HEK293 (cell line): ENCODE data around the gene NPEPL1.

Experiments used
- CTCF ChIA-PET: fragments of 350-600 bp; formaldehyde crosslinking; extraction: SDS; loops from one replicate; lab custom pipeline; 2021; ENCODE audit warnings: antibody characterized with exemption; lab: Yijun Ruan, JAX
- POLR2A ChIA-PET: fragments of 300-600 bp; formaldehyde crosslinking; extraction: SDS; loops from one replicate; lab custom pipeline; 2020; ENCODE audit warnings: antibody characterized with exemption, inconsistent platforms; lab: Yijun Ruan, JAX
- H3K27ac ChIP-seq: fragments of 200-500 bp; sonication (Bioruptor generic); 2 replicates; pipeline ENCODE4 v1.5.1; 2014; ENCODE audit warnings: low read depth, low read length, control low read depth, inconsistent platforms; ENCODE audit errors: extremely low read depth
- H3K36me3 ChIP-seq, 2 experiments: fragments of 200-500 bp in 1 of 2; sonication (Bioruptor generic) in 1 of 2; 1 replicate in 1 of 2; 2 replicates in 1 of 2; pipeline ENCODE4 v1.5.1; 2014 to 2017; ENCODE audit warnings: inconsistent platforms in 2 of 2, low read length in 2 of 2; ENCODE audit not compliant: control insufficient read depth in 2 of 2, insufficient read depth in 1 of 2
- H3K4me1 ChIP-seq: fragments of 200-500 bp; sonication (Bioruptor generic); 2 replicates; pipeline ENCODE4 v1.5.1; 2014; ENCODE audit warnings: mild to moderate bottlenecking, low read length, inconsistent platforms; ENCODE audit not compliant: control insufficient read depth, insufficient read depth
- H3K4me3 ChIP-seq: 2 replicates; pipeline ENCODE4 v1.5.1; 2011; ENCODE audit warnings: low read depth, mild to moderate bottlenecking, control low read depth, low read length, moderate library complexity
- H3K9me3 ChIP-seq: fragments of 200-500 bp; sonication (Bioruptor generic); 2 replicates; pipeline ENCODE4 v1.5.1; 2014; ENCODE audit warnings: low read depth, low read length, inconsistent platforms; ENCODE audit not compliant: control insufficient read depth, insufficient read depth
- BCL6B ChIP-seq: fragments of 450-650 bp; formaldehyde crosslinking; IDR thresholded peaks from 2 replicates; pipeline ENCODE4 v1.5.1; 2017; ENCODE audit warnings: missing biosample characterization, missing genetic modification characterization
- HOXA7 ChIP-seq: sonication (generic); formaldehyde crosslinking; IDR thresholded peaks from 2 replicates; pipeline ENCODE4 v1.8.1; 2022; ENCODE audit warnings: missing genetic modification reagents, borderline replicate concordance
- IKZF3 ChIP-seq: fragments of 450-650 bp; IDR thresholded peaks from 2 replicates; pipeline ENCODE4 v1.5.0; 2018; ENCODE audit warnings: missing biosample characterization, mild to moderate bottlenecking, missing genetic modification characterization, moderate library complexity
- KLF1 ChIP-seq: fragments of 450-650 bp; formaldehyde crosslinking; IDR thresholded peaks from 2 replicates; pipeline ENCODE4 v1.5.1; 2016; ENCODE audit warnings: missing biosample characterization, missing genetic modification characterization
- MEIS1 ChIP-seq: sonication (generic); formaldehyde crosslinking; IDR thresholded peaks from 2 replicates; pipeline ENCODE4 v1.8.1; 2022; ENCODE audit warnings: missing genetic modification reagents, mild to moderate bottlenecking, borderline replicate concordance
- RBAK ChIP-seq: fragments of 450-650 bp; formaldehyde crosslinking; IDR thresholded peaks from 2 replicates; pipeline ENCODE4 v1.5.1; 2016; ENCODE audit warnings: missing biosample characterization, missing genetic modification characterization
- REPIN1 ChIP-seq: fragments of 450-650 bp; formaldehyde crosslinking; IDR thresholded peaks from 2 replicates; pipeline ENCODE4 v1.5.1; 2017; ENCODE audit warnings: missing biosample characterization, missing genetic modification characterization, low read depth
- SCRT2 ChIP-seq: fragments of 450-650 bp; formaldehyde crosslinking; IDR thresholded peaks from 2 replicates; pipeline ENCODE4 v1.5.1; 2016; ENCODE audit warnings: missing biosample characterization, missing genetic modification characterization
- ZBTB6 ChIP-seq: fragments of 450-650 bp; formaldehyde crosslinking; IDR thresholded peaks from 2 replicates; pipeline ENCODE4 v1.5.1; 2017; ENCODE audit warnings: missing biosample characterization, missing genetic modification characterization
- ZNF16 ChIP-seq: fragments of 450-650 bp; formaldehyde crosslinking; IDR thresholded peaks from 2 replicates; pipeline ENCODE4 v1.5.1; 2016; ENCODE audit warnings: low read depth, missing biosample characterization, missing genetic modification characterization
- ZNF248 ChIP-seq: fragments of 450-650 bp; formaldehyde crosslinking; IDR thresholded peaks from 2 replicates; pipeline ENCODE4 v1.5.1; 2017; ENCODE audit warnings: missing biosample characterization, missing genetic modification characterization
- ZNF37A ChIP-seq: fragments of 450-650 bp; IDR thresholded peaks from 2 replicates; pipeline ENCODE4 v1.5.1; 2018; ENCODE audit warnings: missing biosample characterization, missing genetic modification characterization
- ZNF391 ChIP-seq: fragments of 450-650 bp; formaldehyde crosslinking; IDR thresholded peaks from 2 replicates; pipeline ENCODE4 v1.5.1; 2016; ENCODE audit warnings: low read depth, missing biosample characterization, missing genetic modification characterization, borderline replicate concordance
- ZNF600 ChIP-seq: fragments of 450-650 bp; formaldehyde crosslinking; IDR thresholded peaks from 2 replicates; pipeline ENCODE4 v1.5.1; 2016; ENCODE audit warnings: missing biosample characterization, missing genetic modification characterization
- ZNF621 ChIP-seq: fragments of 450-650 bp; formaldehyde crosslinking; IDR thresholded peaks from 2 replicates; pipeline ENCODE4 v1.5.1; 2017; ENCODE audit warnings: missing biosample characterization, missing genetic modification characterization
- ZNF658 ChIP-seq: fragments of 450-650 bp; formaldehyde crosslinking; IDR thresholded peaks from 2 replicates; pipeline ENCODE4; 2016; ENCODE audit warnings: missing biosample characterization, missing genetic modification characterization
- ZNF707 ChIP-seq: fragments of 450-650 bp; formaldehyde crosslinking; IDR thresholded peaks from 2 replicates; pipeline ENCODE4 v1.5.1; 2016; ENCODE audit warnings: missing biosample characterization, missing genetic modification characterization
- ZSCAN30 ChIP-seq: fragments of 450-650 bp; IDR thresholded peaks from 2 replicates; pipeline ENCODE4 v1.5.1; 2018; ENCODE audit warnings: missing biosample characterization, mild to moderate bottlenecking, missing genetic modification characterization, moderate library complexity
- ZSCAN5A ChIP-seq: fragments of 450-650 bp; formaldehyde crosslinking; IDR thresholded peaks from 2 replicates; pipeline ENCODE4 v1.5.1; 2016; ENCODE audit warnings: missing biosample characterization, missing genetic modification characterization
- TF ChIP-seq, protein P1 (sequence below): fragments of 450-650 bp; formaldehyde crosslinking; IDR thresholded peaks from 2 replicates; pipeline ENCODE4 v1.5.1; 2017; ENCODE audit warnings: missing biosample characterization, missing genetic modification characterization
- TF ChIP-seq, protein P2 (sequence below): fragments of 450-650 bp; IDR thresholded peaks from 2 replicates; pipeline ENCODE4 v1.5.1; 2018; ENCODE audit warnings: missing biosample characterization, missing genetic modification characterization

Gene NPEPL1

DNA sequence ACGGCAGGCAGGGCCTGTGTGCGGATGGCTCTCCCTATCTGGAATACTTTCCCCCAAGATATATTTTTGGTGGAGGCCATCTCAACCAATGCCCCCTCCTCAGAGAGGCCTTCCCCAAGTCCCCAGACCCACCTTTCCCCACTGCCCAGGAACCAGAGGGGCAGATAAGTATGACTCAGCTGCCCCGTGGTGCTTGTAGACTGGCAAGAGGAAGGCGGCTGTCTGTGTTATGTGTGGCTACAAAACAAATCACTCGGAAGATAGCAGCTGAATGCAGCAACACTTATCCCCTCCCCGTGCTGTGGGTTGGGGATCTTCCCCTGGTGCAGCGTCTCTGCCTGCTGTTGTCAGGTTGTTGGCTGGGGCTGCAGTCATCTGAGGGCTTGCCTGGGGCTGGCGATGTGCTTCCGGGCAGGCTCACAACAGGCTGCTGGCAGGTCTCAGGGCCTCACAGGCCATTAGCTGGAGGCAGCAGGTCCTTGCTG, 7.1 kb downstream of the NPEPL1 start:
- Histone ChIP-seq H3K4me1 (no peaks in the 10 kb centered on the region), H3K27ac (no peak overlapping the region), H3K9me3 (no peaks in the 10 kb centered on the region), H3K36me3 (peaks cover 0 to 75% of the 10 kb centered on the region in 2 experiments; a peak in 2 of 3 replicates), H3K4me3 (no peak overlapping the region)
- POLR2A ChIA-PET: no interaction called here
- CTCF ChIA-PET: no interaction called here
- no peak for TF ChIP-seq BCL6B (tag by site-specific recombination)
- TF ChIP-seq ZNF707 (tag by site-specific recombination): no peak
- no peak for TF ChIP-seq SCRT2 (tag by site-specific recombination)
- no peak for TF ChIP-seq ZNF37A (tag by site-specific recombination)
- TF ChIP-seq HOXA7 (CRISPR knock-in tag): no peak
- TF ChIP-seq ZNF16 (tag by site-specific recombination): no peak
- TF ChIP-seq, protein P1, sequence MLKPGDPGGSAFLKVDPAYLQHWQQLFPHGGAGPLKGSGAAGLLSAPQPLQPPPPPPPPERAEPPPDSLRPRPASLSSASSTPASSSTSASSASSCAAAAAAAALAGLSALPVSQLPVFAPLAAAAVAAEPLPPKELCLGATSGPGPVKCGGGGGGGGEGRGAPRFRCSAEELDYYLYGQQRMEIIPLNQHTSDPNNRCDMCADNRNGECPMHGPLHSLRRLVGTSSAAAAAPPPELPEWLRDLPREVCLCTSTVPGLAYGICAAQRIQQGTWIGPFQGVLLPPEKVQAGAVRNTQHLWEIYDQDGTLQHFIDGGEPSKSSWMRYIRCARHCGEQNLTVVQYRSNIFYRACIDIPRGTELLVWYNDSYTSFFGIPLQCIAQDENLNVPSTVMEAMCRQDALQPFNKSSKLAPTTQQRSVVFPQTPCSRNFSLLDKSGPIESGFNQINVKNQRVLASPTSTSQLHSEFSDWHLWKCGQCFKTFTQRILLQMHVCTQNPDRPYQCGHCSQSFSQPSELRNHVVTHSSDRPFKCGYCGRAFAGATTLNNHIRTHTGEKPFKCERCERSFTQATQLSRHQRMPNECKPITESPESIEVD (tag by site-specific recombination): no peak
- TF ChIP-seq REPIN1: no peak
- no peak for TF ChIP-seq ZNF600 (tag by site-specific recombination)
- TF ChIP-seq ZNF248 (tag by site-specific recombination): no peak
- no peak for TF ChIP-seq ZNF621

- POLR2A ChIA-PET: no interaction called here
- Histone ChIP-seq H3K4me3 (no peak overlapping the region), H3K36me3 (peaks cover 0 to 73% of the 10 kb centered on the region in 2 experiments; a peak in 2 of 3 replicates), H3K27ac (no peak overlapping the region), H3K9me3 (no peaks in the 10 kb centered on the region), H3K4me1 (no peaks in the 10 kb centered on the region)
- CTCF ChIA-PET: interaction anchor here (0.7 kb wide), 1 partner anchor 796 kb away, joined by 6 read pairs; no protein-coding TSS in a partner anchor
- no peak for TF ChIP-seq ZNF658 (tag by site-specific recombination)
- TF ChIP-seq, protein P2, sequence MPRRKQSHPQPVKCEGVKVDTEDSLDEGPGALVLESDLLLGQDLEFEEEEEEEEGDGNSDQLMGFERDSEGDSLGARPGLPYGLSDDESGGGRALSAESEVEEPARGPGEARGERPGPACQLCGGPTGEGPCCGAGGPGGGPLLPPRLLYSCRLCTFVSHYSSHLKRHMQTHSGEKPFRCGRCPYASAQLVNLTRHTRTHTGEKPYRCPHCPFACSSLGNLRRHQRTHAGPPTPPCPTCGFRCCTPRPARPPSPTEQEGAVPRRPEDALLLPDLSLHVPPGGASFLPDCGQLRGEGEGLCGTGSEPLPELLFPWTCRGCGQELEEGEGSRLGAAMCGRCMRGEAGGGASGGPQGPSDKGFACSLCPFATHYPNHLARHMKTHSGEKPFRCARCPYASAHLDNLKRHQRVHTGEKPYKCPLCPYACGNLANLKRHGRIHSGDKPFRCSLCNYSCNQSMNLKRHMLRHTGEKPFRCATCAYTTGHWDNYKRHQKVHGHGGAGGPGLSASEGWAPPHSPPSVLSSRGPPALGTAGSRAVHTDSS (tag by site-specific recombination): no peak
- no peak for TF ChIP-seq KLF1
- TF ChIP-seq ZSCAN30 (tag by site-specific recombination): no peak
- no peak for TF ChIP-seq MEIS1 (CRISPR knock-in tag)
- no peak for TF ChIP-seq ZSCAN5A (tag by site-specific recombination)
- TF ChIP-seq RBAK (tag by site-specific recombination): no peak
- no peak for TF ChIP-seq IKZF3 (tag by site-specific recombination)
- TF ChIP-seq ZNF391 (tag by site-specific recombination): no peak
- TF ChIP-seq ZBTB6 (tag by site-specific recombination): no peak
Observed at GRCh38 chr20:58700121-58700821, 7.7 kb downstream of the NPEPL1 start.
